ENCODE results near the gene POLA1.
A peak's percentile ranks its signal among the peaks of the same experiment; 100 is the strongest.
"Not testable (repeated sequence)": the region's sequence is repeated elsewhere in the genome, so short reads cannot be mapped to it uniquely, and the experiment has no call there.

Gene POLA1

GRCh38 chrX:24851289-24851688 lies 157.6 kb downstream of the POLA1 start:
- no peaks in the 10 kb centered on the region for H3K4me1 Mint-ChIP-seq (ENCODE audit: low read depth)
- peaks cover 14% of the 10 kb centered on the region for H3K36me3 Mint-ChIP-seq (ENCODE audit: low read depth)
- no peaks in the 10 kb centered on the region for H3K27me3 Mint-ChIP-seq (ENCODE audit: low read depth)
- no peaks in the 10 kb centered on the region for H3K9me3 Mint-ChIP-seq
- no peak for DNase-seq (ENCODE audit: low spot score)
- no peak overlapping the region for H3K4me3 Mint-ChIP-seq
- no peak overlapping the region for H3K27ac Mint-ChIP-seq

GRCh38 chrX:24851780-24852179 lies 158.1 kb downstream of the POLA1 start:
- no peak for DNase-seq (ENCODE audit: low spot score)
- H3K27ac Mint-ChIP-seq: no peak overlapping the region
- no peaks in the 10 kb centered on the region for H3K4me1 Mint-ChIP-seq (ENCODE audit: low read depth)
- H3K36me3 Mint-ChIP-seq (ENCODE audit: low read depth): peaks cover 14% of the 10 kb centered on the region
- no peak overlapping the region for H3K4me3 Mint-ChIP-seq
- no peaks in the 10 kb centered on the region for H3K9me3 Mint-ChIP-seq
- H3K27me3 Mint-ChIP-seq (ENCODE audit: low read depth): no peaks in the 10 kb centered on the region

GRCh38 chrX:24858004-24858746 lies 164.5 kb downstream of the POLA1 start:
- no peaks in the 10 kb centered on the region for H3K27me3 Mint-ChIP-seq (ENCODE audit: low read depth)
- no peak overlapping the region for H3K27ac Mint-ChIP-seq
- no peak overlapping the region for H3K4me3 Mint-ChIP-seq
- peaks cover 10% of the 10 kb centered on the region for H3K36me3 Mint-ChIP-seq (ENCODE audit: low read depth)
- no peaks in the 10 kb centered on the region for H3K9me3 Mint-ChIP-seq
- DNase-seq (ENCODE audit: low spot score): no peak
- H3K4me1 Mint-ChIP-seq (ENCODE audit: low read depth): no peaks in the 10 kb centered on the region

- no peak overlapping the region for H3K27ac Mint-ChIP-seq
- H3K9me3 Mint-ChIP-seq: no peaks in the 10 kb centered on the region
- no peaks in the 10 kb centered on the region for H3K4me1 Mint-ChIP-seq (ENCODE audit: low read depth)
Observed at GRCh38 chrX:24859211-24859841, 165.6 kb downstream of the POLA1 start.

GRCh38 chrX:24860140-24860539 lies 166.4 kb downstream of the POLA1 start:
- Mint-ChIP-seq H3K9me3 (no peaks in the 10 kb centered on the region), H3K27ac (no peak overlapping the region), H3K27me3 (ENCODE audit: low read depth) (no peaks in the 10 kb centered on the region), H3K36me3 (ENCODE audit: low read depth) (peaks cover 12% of the 10 kb centered on the region), H3K4me1 (ENCODE audit: low read depth) (no peaks in the 10 kb centered on the region), H3K4me3 (no peak overlapping the region)
- no peak for DNase-seq (ENCODE audit: low spot score)

More at GRCh38 chrX:24859211-24859841, 165.6 kb downstream of the POLA1 start:
- Mint-ChIP-seq H3K27me3 (ENCODE audit: low read depth) (no peaks in the 10 kb centered on the region), H3K36me3 (ENCODE audit: low read depth) (peaks cover 11% of the 10 kb centered on the region), H3K4me3 (no peak overlapping the region)
- DNase-seq (ENCODE audit: low spot score): no peak

- peaks cover 10% of the 10 kb centered on the region for H3K36me3 Mint-ChIP-seq (ENCODE audit: low read depth)
- no peaks in the 10 kb centered on the region for H3K4me1 Mint-ChIP-seq (ENCODE audit: low read depth)
- H3K27ac Mint-ChIP-seq: no peak overlapping the region
- H3K9me3 Mint-ChIP-seq: no peaks in the 10 kb centered on the region
- H3K27me3 Mint-ChIP-seq (ENCODE audit: low read depth): no peaks in the 10 kb centered on the region
- H3K4me3 Mint-ChIP-seq: no peak overlapping the region
- no peak for DNase-seq (ENCODE audit: low spot score)
Observed at GRCh38 chrX:24862343-24862742, 168.6 kb downstream of the POLA1 start.

- H3K27me3 Mint-ChIP-seq (ENCODE audit: low read depth); H3K4me3 Mint-ChIP-seq; DNase-seq (ENCODE audit: low spot score); H3K27ac Mint-ChIP-seq; H3K9me3 Mint-ChIP-seq; H3K4me1 Mint-ChIP-seq (ENCODE audit: low read depth): not testable (repeated sequence)
- peaks cover 10% of the 10 kb centered on the region for H3K36me3 Mint-ChIP-seq (ENCODE audit: low read depth)
Observed at GRCh38 chrX:24863779-24864178, 170.1 kb downstream of the POLA1 start.

- H3K27ac Mint-ChIP-seq: no peak overlapping the region
- H3K9me3 Mint-ChIP-seq: no peaks in the 10 kb centered on the region
- no peaks in the 10 kb centered on the region for H3K27me3 Mint-ChIP-seq (ENCODE audit: low read depth)
- no peaks in the 10 kb centered on the region for H3K36me3 Mint-ChIP-seq (ENCODE audit: low read depth)
- H3K4me3 Mint-ChIP-seq: no peak overlapping the region
- DNase-seq (ENCODE audit: low spot score): no peak
- H3K4me1 Mint-ChIP-seq (ENCODE audit: low read depth): no peaks in the 10 kb centered on the region
Observed at GRCh38 chrX:24870143-24870542, 176.4 kb downstream of the POLA1 start.

GRCh38 chrX:24874604-24875247 lies 181.0 kb downstream of the POLA1 start:
- H3K27me3 Mint-ChIP-seq (ENCODE audit: low read depth): no peaks in the 10 kb centered on the region

GRCh38 chrX:24876530-24877287 lies 183.0 kb downstream of the POLA1 start:
- H3K27me3 Mint-ChIP-seq (ENCODE audit: low read depth): no peaks in the 10 kb centered on the region
- H3K9me3 Mint-ChIP-seq: no peaks in the 10 kb centered on the region
- no peak overlapping the region for H3K27ac Mint-ChIP-seq
- peaks cover 5% of the 10 kb centered on the region for H3K36me3 Mint-ChIP-seq (ENCODE audit: low read depth)
- peaks cover 6% of the 10 kb centered on the region for H3K4me1 Mint-ChIP-seq (ENCODE audit: low read depth)
- DNase-seq (ENCODE audit: low spot score): no peak
- H3K4me3 Mint-ChIP-seq: no peak overlapping the region

More at GRCh38 chrX:24874604-24875247, 181.0 kb downstream of the POLA1 start:
- Mint-ChIP-seq H3K27ac (peak overlapping the region; percentile 6), H3K4me3 (no peak overlapping the region), H3K4me1 (ENCODE audit: low read depth) (peaks cover 6% of the 10 kb centered on the region), H3K36me3 (ENCODE audit: low read depth) (peaks cover 2% of the 10 kb centered on the region), H3K9me3 (no peaks in the 10 kb centered on the region)
- DNase-seq (ENCODE audit: low spot score): no peak

- no peak for DNase-seq (ENCODE audit: low spot score)
- Mint-ChIP-seq H3K27ac (no peak overlapping the region), H3K4me3 (no peak overlapping the region), H3K36me3 (ENCODE audit: low read depth) (peaks cover 5% of the 10 kb centered on the region), H3K27me3 (ENCODE audit: low read depth) (no peaks in the 10 kb centered on the region), H3K4me1 (ENCODE audit: low read depth) (peaks cover 6% of the 10 kb centered on the region), H3K9me3 (no peaks in the 10 kb centered on the region)
Observed at GRCh38 chrX:24877288-24877664, 183.6 kb downstream of the POLA1 start.

GRCh38 chrX:24877854-24878650 lies 184.3 kb downstream of the POLA1 start:
- no peaks in the 10 kb centered on the region for H3K9me3 Mint-ChIP-seq
- no peak overlapping the region for H3K27ac Mint-ChIP-seq
- no peak overlapping the region for H3K4me3 Mint-ChIP-seq
- no peak for DNase-seq (ENCODE audit: low spot score)
- peaks cover 6% of the 10 kb centered on the region for H3K4me1 Mint-ChIP-seq (ENCODE audit: low read depth)
- H3K36me3 Mint-ChIP-seq (ENCODE audit: low read depth): peaks cover 5% of the 10 kb centered on the region
- H3K27me3 Mint-ChIP-seq (ENCODE audit: low read depth): no peaks in the 10 kb centered on the region

- no peak overlapping the region for H3K27ac Mint-ChIP-seq
- no peak overlapping the region for H3K4me3 Mint-ChIP-seq
- no peak for DNase-seq (ENCODE audit: low spot score)
- H3K27me3 Mint-ChIP-seq (ENCODE audit: low read depth): no peaks in the 10 kb centered on the region
- H3K36me3 Mint-ChIP-seq (ENCODE audit: low read depth): peaks cover 5% of the 10 kb centered on the region
- H3K9me3 Mint-ChIP-seq: no peaks in the 10 kb centered on the region
- H3K4me1 Mint-ChIP-seq (ENCODE audit: low read depth): peaks cover 6% of the 10 kb centered on the region
Observed at GRCh38 chrX:24879679-24880078, 186.0 kb downstream of the POLA1 start.

All from T-helper 2 cell treated with Interferon-gamma antibody and Interleukin-4, amounts not matched to agents 5 μg/mL and 100 μg/mL, for 36 hours (primary cell).